ENCODE data around the gene CXCR3. TPM values are rescaled to one million over a fixed set of nuclear protein-coding genes. Genes with fewer than 3 reads are reported as not detected.

CXCR3 gene
- total and polyA plus RNA-seq, 10 of the 15 experiments (the other 5 are each of a cell fraction or from before 2014, with no cell fraction given), result 1.4 to 48.2 (median 15.7) TPM

- TF ChIP-seq NKRF (conservative IDR thresholded peaks at IDR 0.05), result 0 out of 2 replicates have a peak, but pooled peaks have one; percentile 14
- TF ChIP-seq TCF12 (IDR thresholded peaks at IDR 0.05; ENCODE audit: low read depth, low read length), result peak; percentile 90
- TF ChIP-seq BCL11A (IDR thresholded peaks at IDR 0.05; ENCODE audit: low read depth, low read length), result peak; percentile 88
- TF ChIP-seq HCFC1 (IDR thresholded peaks at IDR 0.05; ENCODE audit: low read length), result no peak
- TF ChIP-seq POU2F2 (IDR thresholded peaks at IDR 0.05; ENCODE audit: borderline replicate concordance, low read depth, low read length), result peak; percentile 77; the same call in 2 of the 3 replicates
- TF ChIP-seq, protein P1, sequence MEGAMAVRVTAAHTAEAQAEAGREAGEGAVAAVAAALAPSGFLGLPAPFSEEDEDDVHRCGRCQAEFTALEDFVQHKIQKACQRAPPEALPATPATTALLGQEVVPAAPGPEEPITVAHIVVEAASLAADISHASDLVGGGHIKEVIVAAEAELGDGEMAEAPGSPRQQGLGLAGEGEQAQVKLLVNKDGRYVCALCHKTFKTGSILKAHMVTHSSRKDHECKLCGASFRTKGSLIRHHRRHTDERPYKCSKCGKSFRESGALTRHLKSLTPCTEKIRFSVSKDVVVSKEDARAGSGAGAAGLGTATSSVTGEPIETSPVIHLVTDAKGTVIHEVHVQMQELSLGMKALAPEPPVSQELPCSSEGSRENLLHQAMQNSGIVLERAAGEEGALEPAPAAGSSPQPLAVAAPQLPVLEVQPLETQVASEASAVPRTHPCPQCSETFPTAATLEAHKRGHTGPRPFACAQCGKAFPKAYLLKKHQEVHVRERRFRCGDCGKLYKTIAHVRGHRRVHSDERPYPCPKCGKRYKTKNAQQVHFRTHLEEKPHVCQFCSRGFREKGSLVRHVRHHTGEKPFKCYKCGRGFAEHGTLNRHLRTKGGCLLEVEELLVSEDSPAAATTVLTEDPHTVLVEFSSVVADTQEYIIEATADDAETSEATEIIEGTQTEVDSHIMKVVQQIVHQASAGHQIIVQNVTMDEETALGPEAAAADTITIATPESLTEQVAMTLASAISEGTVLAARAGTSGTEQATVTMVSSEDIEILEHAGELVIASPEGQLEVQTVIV (IDR thresholded peaks at IDR 0.05; ENCODE audit: borderline replicate concordance, partially characterized antibody), result no peak
- TF ChIP-seq, protein P2, sequence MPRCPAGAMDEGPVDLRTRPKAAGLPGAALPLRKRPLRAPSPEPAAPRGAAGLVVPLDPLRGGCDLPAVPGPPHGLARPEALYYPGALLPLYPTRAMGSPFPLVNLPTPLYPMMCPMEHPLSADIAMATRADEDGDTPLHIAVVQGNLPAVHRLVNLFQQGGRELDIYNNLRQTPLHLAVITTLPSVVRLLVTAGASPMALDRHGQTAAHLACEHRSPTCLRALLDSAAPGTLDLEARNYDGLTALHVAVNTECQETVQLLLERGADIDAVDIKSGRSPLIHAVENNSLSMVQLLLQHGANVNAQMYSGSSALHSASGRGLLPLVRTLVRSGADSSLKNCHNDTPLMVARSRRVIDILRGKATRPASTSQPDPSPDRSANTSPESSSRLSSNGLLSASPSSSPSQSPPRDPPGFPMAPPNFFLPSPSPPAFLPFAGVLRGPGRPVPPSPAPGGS (IDR thresholded peaks at IDR 0.05; ENCODE audit: borderline replicate concordance, insufficient read depth, low read depth, low read length, poor library complexity, severe bottlenecking), result peak; percentile 43
- TF ChIP-seq IKZF2 (IDR thresholded peaks at IDR 0.05), result peak; percentile 99
- no peak for TF ChIP-seq STAT1 (conservative IDR thresholded peaks at IDR 0.05)
- TF ChIP-seq RB1 (IDR thresholded peaks at IDR 0.05; ENCODE audit: borderline replicate concordance), result no peak; the same call in 1 of the 2 replicates
- TF ChIP-seq, protein P3, sequence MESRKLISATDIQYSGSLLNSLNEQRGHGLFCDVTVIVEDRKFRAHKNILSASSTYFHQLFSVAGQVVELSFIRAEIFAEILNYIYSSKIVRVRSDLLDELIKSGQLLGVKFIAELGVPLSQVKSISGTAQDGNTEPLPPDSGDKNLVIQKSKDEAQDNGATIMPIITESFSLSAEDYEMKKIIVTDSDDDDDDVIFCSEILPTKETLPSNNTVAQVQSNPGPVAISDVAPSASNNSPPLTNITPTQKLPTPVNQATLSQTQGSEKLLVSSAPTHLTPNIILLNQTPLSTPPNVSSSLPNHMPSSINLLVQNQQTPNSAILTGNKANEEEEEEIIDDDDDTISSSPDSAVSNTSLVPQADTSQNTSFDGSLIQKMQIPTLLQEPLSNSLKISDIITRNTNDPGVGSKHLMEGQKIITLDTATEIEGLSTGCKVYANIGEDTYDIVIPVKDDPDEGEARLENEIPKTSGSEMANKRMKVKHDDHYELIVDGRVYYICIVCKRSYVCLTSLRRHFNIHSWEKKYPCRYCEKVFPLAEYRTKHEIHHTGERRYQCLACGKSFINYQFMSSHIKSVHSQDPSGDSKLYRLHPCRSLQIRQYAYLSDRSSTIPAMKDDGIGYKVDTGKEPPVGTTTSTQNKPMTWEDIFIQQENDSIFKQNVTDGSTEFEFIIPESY (IDR thresholded peaks at IDR 0.05), result no peak
- TF ChIP-seq ZNF384 (IDR thresholded peaks at IDR 0.05; ENCODE audit: borderline replicate concordance, low read depth, low read length), result no peak
- peak; percentile 90 for TF ChIP-seq CBFB (IDR thresholded peaks at IDR 0.05; ENCODE audit: low read depth)
- TF ChIP-seq CREM (IDR thresholded peaks at IDR 0.05; ENCODE audit: low read depth), result peak; percentile 77
- TF ChIP-seq ASH2L (IDR thresholded peaks at IDR 0.05; ENCODE audit: borderline replicate concordance, low read depth), result no peak
- no peak; the same call in 1 of the 2 replicates for TF ChIP-seq SMARCA5 (IDR thresholded peaks at IDR 0.05)
- TF ChIP-seq PAX5 (IDR thresholded peaks at IDR 0.05; ENCODE audit: borderline replicate concordance, low read depth, low read length), result peak; percentile 85
- TF ChIP-seq DPF2 (IDR thresholded peaks at IDR 0.05), result peak; percentile 93
- TF ChIP-seq MEF2A (IDR thresholded peaks at IDR 0.05; ENCODE audit: insufficient read depth, low read depth, low read length), result 0 out of 2 replicates have a peak, but pooled peaks have one; percentile 30
- peak; percentile 32; the same call in 1 of the 2 replicates for TF ChIP-seq ATF7 (IDR thresholded peaks at IDR 0.05; ENCODE audit: low read depth)
- peak; percentile 31; the same call in 1 of the 2 replicates for TF ChIP-seq POLR2AphosphoS5 (IDR thresholded peaks at IDR 0.05; ENCODE audit: low read length)
Measured at GRCh38 chrX:71618303-71618721, at the start of gene CXCR3 (continued).
